Loucy (cell line): ENCODE measurements around the gene B9D1.

Experiments
- CTCF ChIP-seq: fragments of 200-600 bp; sonication (generic); conservative IDR thresholded peaks from 2 replicates; pipeline ENCODE4 v1.5.1; 2014; ENCODE audit warnings: mild to moderate bottlenecking, antibody characterized with exemption, low read length
- EZH2phosphoT487 ChIP-seq: fragments of 200-600 bp; IDR thresholded peaks from 2 replicates; pipeline ENCODE4 v1.6.1; 2018; ENCODE audit warnings: antibody characterized with exemption, mild to moderate bottlenecking, moderate library complexity, borderline replicate concordance

DNA sequence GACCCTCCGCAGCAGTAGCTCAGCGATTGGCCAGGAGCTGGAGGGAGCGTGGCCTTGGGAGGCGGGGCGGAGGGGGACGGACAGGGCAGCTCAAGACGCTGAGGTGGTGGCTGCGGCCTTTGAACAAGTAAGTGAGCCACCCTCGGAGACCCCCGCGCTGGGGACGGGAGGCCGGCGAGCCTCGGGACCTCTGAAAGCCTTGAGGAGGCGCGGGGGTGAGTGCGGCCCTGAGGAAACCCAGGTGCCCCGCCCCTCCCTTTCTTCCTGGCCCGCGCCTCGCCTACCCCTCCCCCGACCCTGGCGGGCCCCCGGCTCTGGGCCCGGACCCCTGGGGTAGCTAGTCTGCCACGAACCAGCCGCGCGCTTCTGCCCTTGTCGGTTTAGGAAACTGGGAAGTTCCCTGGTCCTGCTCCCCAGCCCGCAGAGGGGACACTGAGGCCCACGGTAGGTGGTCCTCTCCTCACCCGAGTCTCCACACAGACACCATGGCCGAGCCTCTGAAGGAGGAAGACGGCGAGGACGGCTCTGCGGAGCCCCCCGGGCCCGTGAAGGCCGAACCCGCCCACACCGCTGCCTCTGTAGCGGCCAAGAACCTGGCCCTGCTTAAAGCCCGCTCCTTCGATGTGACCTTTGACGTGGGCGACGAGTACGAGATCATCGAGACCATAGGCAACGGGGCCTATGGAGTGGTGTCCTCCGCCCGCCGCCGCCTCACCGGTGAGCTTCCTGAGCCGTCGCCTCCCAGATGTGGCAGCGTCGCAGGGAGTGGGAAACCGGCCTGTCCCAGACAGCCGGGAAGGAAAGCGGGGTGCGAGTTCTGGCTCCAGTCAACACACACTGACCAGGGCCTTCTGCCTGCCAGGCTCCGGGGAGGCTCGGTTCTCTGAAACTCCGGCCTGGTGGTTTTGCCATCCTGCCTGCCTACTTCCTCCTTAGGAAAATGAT, 16.2 kb upstream of the B9D1 start, which contains the start of gene MAPK7:
- TF ChIP-seq CTCF (no peak), EZH2phosphoT487 (no peak)
